Panc1 (cell line): ENCODE data around the gene DOCK4. TPM values are rescaled to one million over a fixed set of nuclear protein-coding genes. Genes with fewer than 3 reads are reported as not detected.

Experiments
- ATAC-seq: fragments of 200-7000 bp; cut with Tn5 transposase; 2 replicates; pipeline ENCODE4 v1.9.1; 2020; ENCODE audit warnings: mild to moderate bottlenecking, moderate library complexity
- BruUV-seq: library from RNA; stranded (reverse); fragments of 400-500 nt; replicated peaks from 2 replicates; lab custom pipeline; 2021; lab: Mats Ljungman, UMichigan
- CTCF ChIA-PET: fragments of 300-600 bp; sonication (Branson Sonifier 250); formaldehyde crosslinking; loops from one replicate; lab custom pipeline; 2022; ENCODE audit warnings: antibody characterized with exemption; lab: Charles Lee
- POLR2A ChIA-PET: fragments of 300-600 bp; sonication (Branson Sonifier 250); formaldehyde crosslinking; loops from one replicate; lab custom pipeline; 2022; ENCODE audit warnings: antibody characterized with exemption; lab: Charles Lee
- DNase-seq: peaks from one replicate; pipeline ENCODE4 v3.0.0-alpha.2; 2010; ENCODE audit warnings: low read depth, low spot score
- H3K27ac ChIP-seq: 2 replicates; pipeline ENCODE4 v1.5.1; 2011; ENCODE audit warnings: mild to moderate bottlenecking, low read length, inconsistent platforms
- H3K27me3 ChIP-seq: fragments of 200-500 bp; sonication (Bioruptor generic); 2 replicates; pipeline ENCODE4 v1.6.0; 2014; ENCODE audit warnings: low read length, inconsistent platforms; ENCODE audit not compliant: control insufficient read depth, insufficient read depth
- H3K36me3 ChIP-seq: fragments of 200-500 bp; sonication (Bioruptor generic); 2 replicates; pipeline ENCODE4 v1.5.1; 2014; ENCODE audit warnings: inconsistent platforms, mild to moderate bottlenecking, low read length, moderate library complexity; ENCODE audit not compliant: control insufficient read depth, insufficient read depth
- H3K4me1 ChIP-seq: 2 replicates; pipeline ENCODE4 v1.5.1; 2011; ENCODE audit warnings: inconsistent platforms, mild to moderate bottlenecking, low read length, moderate library complexity; ENCODE audit not compliant: control insufficient read depth, insufficient read depth
- H3K4me3 ChIP-seq, 2 experiments: 2 replicates each; pipeline ENCODE4 v1.5.1; 2011 to 2012; ENCODE audit warnings: low read depth in 2 of 2, low read length in 2 of 2, mild to moderate bottlenecking in 2 of 2, inconsistent platforms in 1 of 2, moderate library complexity in 1 of 2
- H3K9me3 ChIP-seq: fragments of 200-500 bp; sonication (Bioruptor generic); 2 replicates; pipeline ENCODE4 v1.5.1; 2014; ENCODE audit warnings: low read depth, mild to moderate bottlenecking, inconsistent platforms, low read length, moderate library complexity; ENCODE audit not compliant: control insufficient read depth, insufficient read depth
- CTCF ChIP-seq: fragments of 450-650 bp; IDR thresholded peaks from 2 replicates; pipeline ENCODE4 v1.5.1; 2017; ENCODE audit warnings: mild to moderate bottlenecking
- POLR2AphosphoS5 ChIP-seq: IDR thresholded peaks from 2 replicates; pipeline ENCODE4 v1.6.1; 2012; ENCODE audit warnings: mild to moderate bottlenecking, low read depth, low read length, moderate library complexity
- REST ChIP-seq, 2 experiments: IDR thresholded peaks; 2 replicates each; pipeline ENCODE4 v1.6.1; 2011 to 2012; ENCODE audit warnings: low read depth in 2 of 2, control low read depth in 1 of 2, low read length in 1 of 2, mild to moderate bottlenecking in 1 of 2, moderate library complexity in 1 of 2; ENCODE audit not compliant: insufficient read depth in 1 of 2
- SIN3A ChIP-seq: IDR thresholded peaks from 2 replicates; pipeline ENCODE4 v1.6.1; 2012; ENCODE audit warnings: low read depth, mild to moderate bottlenecking, low read length, moderate library complexity, borderline replicate concordance; ENCODE audit not compliant: insufficient read depth
- TCF7L2 ChIP-seq: IDR thresholded peaks from 2 replicates; pipeline ENCODE4 v1.6.1; 2011; ENCODE audit warnings: mild to moderate bottlenecking, low read depth, low read length, inconsistent platforms
- in situ Hi-C: cut with HindIII; loops from 2 replicates; pipeline ENCODE4 v1.10.0; 2016; ENCODE audit warnings: low sequenced_read_pairs, low pct_unique_long_range_greater_than_20kb
- intact Hi-C: fragments of 100-400 bp; cut with micrococcal nuclease; formaldehyde crosslinking; loops from one replicate; pipeline ENCODE4 v1.10.0; 2022; ENCODE audit not compliant: unreplicated experiment
- total RNA-seq: library from RNA; stranded (reverse); gene quantifications from one replicate; pipeline ENCODE4 v1.2.1, GENCODE V29; 2021; ENCODE audit not compliant: unreplicated experiment

Gene DOCK4
- total RNA-seq, 1 experiment from 2014 or later = 10.8 TPM

- TF ChIP-seq TCF7L2 (no peak), SIN3A (no peak), CTCF (no peak), REST (IDR thresholded peaks at IDR 0.05; ENCODE audit: insufficient read depth in 1 of 2, low read depth in 2 of 2, low read length in 1 of 2) (no peak), POLR2AphosphoS5 (no peak)
- no peaks in the 10 kb centered on the region for H3K27me3 ChIP-seq
- no peak for DNase-seq
- in situ Hi-C loops = no loop called here
- ChIA-PET POLR2A (no interaction called here), CTCF (no interaction called here)
- no peaks in the 10 kb centered on the region for H3K36me3 ChIP-seq
- H3K4me3 ChIP-seq = no peak overlapping the region
- no peaks in the 10 kb centered on the region; the same call in 1 of the 2 replicates for H3K4me1 ChIP-seq
- H3K9me3 ChIP-seq = no peaks in the 10 kb centered on the region
- intact Hi-C loops = no loop called here
- BruUV-seq = no TSS peak
- no peak for ATAC-seq
- H3K27ac ChIP-seq = no peak overlapping the region
Measured at GRCh38 chr7:112188257-112188656, 17.9 kb downstream of the DOCK4 start.

- Histone ChIP-seq H3K9me3 (no peaks in the 10 kb centered on the region), H3K27me3 (no peaks in the 10 kb centered on the region), H3K36me3 (no peaks in the 10 kb centered on the region), H3K27ac (no peak overlapping the region), H3K4me1 (no peaks in the 10 kb centered on the region), H3K4me3 (no peak overlapping the region)
- CTCF ChIA-PET = no interaction called here
- intact Hi-C loops (no loop called here), in situ Hi-C loops (no loop called here)
- no TSS peak for BruUV-seq
- no peak for TF ChIP-seq POLR2AphosphoS5
- TF ChIP-seq CTCF = no peak
- no peak for TF ChIP-seq SIN3A
- no peak for TF ChIP-seq TCF7L2
- TF ChIP-seq REST (IDR thresholded peaks at IDR 0.05; ENCODE audit: insufficient read depth in 1 of 2, low read depth in 2 of 2, low read length in 1 of 2) = no peak
- POLR2A ChIA-PET = no interaction called here
- no peak for DNase-seq
- ATAC-seq = no peak
Measured at GRCh38 chr7:112186300-112186699, 19.9 kb downstream of the DOCK4 start.
